ENCODE data around the gene TNFRSF4.

GRCh38 chr1:1260843-1261560, 47.0 kb upstream of the TNFRSF4 start:
- no peak for TF ChIP-seq CTCF (IDR thresholded peaks at IDR 0.05; ENCODE audit: low read depth, low read length)
- no peak for TF ChIP-seq MYC (IDR thresholded peaks at IDR 0.05; ENCODE audit: low read depth, low read length)

All from NB4 (cell line).